WTC11 (cell line): ENCODE data around the gene ABTB2.

Source experiments
- CTCF ChIP-seq: fragments of 200-600 bp; IDR thresholded peaks from 2 replicates; pipeline ENCODE4 v1.8.0; 2022; ENCODE audit warnings: antibody characterized with exemption
- ESRRA ChIP-seq: sonication (generic); formaldehyde crosslinking; IDR thresholded peaks from 2 replicates; pipeline ENCODE4 v1.8.1; 2022; ENCODE audit warnings: mild to moderate bottlenecking, missing genetic modification reagents, borderline replicate concordance
- FOXJ3 ChIP-seq: sonication (generic); formaldehyde crosslinking; IDR thresholded peaks from 2 replicates; pipeline ENCODE4 v1.9.0; 2021; ENCODE audit warnings: missing genetic modification reagents, mild to moderate bottlenecking, borderline replicate concordance
- TCF7 ChIP-seq: sonication (generic); formaldehyde crosslinking; IDR thresholded peaks from 2 replicates; pipeline ENCODE4 v1.8.0; 2022; ENCODE audit warnings: mild to moderate bottlenecking, low read depth, missing genetic modification reagents, moderate library complexity
- ZNF423 ChIP-seq: fragments of 250-450 bp; sonication (Bioruptor Pico); IDR thresholded peaks from 2 replicates; pipeline ENCODE4 v2.1.2; 2022; ENCODE audit warnings: mild to moderate bottlenecking, moderate library complexity
- ZNF532 ChIP-seq: fragments of 250-450 bp; sonication (Bioruptor Pico); IDR thresholded peaks from 2 replicates; pipeline ENCODE4 v1.9.0; 2021; ENCODE audit warnings: mild to moderate bottlenecking, borderline replicate concordance
- TF ChIP-seq, protein P1 (sequence below): sonication (generic); formaldehyde crosslinking; IDR thresholded peaks from 2 replicates; pipeline ENCODE4 v1.8.0; 2023; ENCODE audit warnings: missing genetic modification reagents
- TF ChIP-seq, protein P2 (sequence below): sonication (generic); formaldehyde crosslinking; IDR thresholded peaks from 2 replicates; pipeline ENCODE4 v1.8.0; 2022; ENCODE audit warnings: mild to moderate bottlenecking, missing genetic modification reagents

- TF ChIP-seq TCF7: no peak
- no peak for TF ChIP-seq CTCF
- TF ChIP-seq, protein P1, sequence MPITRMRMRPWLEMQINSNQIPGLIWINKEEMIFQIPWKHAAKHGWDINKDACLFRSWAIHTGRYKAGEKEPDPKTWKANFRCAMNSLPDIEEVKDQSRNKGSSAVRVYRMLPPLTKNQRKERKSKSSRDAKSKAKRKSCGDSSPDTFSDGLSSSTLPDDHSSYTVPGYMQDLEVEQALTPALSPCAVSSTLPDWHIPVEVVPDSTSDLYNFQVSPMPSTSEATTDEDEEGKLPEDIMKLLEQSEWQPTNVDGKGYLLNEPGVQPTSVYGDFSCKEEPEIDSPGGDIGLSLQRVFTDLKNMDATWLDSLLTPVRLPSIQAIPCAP: no peak
- TF ChIP-seq ZNF423 (CRISPR knock-in tag): no peak
- TF ChIP-seq, protein P2, sequence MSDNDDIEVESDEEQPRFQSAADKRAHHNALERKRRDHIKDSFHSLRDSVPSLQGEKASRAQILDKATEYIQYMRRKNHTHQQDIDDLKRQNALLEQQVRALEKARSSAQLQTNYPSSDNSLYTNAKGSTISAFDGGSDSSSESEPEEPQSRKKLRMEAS (CRISPR knock-in tag): no peak
- TF ChIP-seq FOXJ3 (CRISPR knock-in tag): no peak
- TF ChIP-seq ZNF532 (CRISPR knock-in tag): no peak
- no peak for TF ChIP-seq ESRRA (CRISPR knock-in tag)
These were observed 207.2 kb downstream of the ABTB2 start for GRCh38 chr11:34150494-34151151.
